ENCODE measurements around the gene CCDC70.

CCDC70 gene

DNA sequence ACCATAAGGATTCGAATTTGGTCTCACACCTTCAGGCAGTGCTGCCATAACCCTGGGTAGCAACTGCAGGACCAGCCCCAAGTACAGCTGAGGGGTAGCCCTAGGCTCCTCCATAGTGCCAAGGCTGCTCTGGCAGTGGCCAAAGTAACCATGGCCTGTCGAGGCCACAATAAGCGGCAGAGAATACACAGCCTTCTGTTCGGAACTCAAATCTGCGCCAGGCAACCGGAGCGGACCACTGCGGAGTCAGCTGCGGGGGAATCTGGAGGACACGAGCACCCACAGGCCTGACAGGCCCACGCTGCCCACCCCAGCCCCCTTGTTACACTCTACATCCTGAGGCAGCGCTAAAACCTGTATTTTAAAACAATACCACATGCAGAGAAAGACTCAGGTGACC, 48.7 kb downstream of the CCDC70 start:
- DNase-seq (ENCODE audit: low spot score), result no peak

DNA sequence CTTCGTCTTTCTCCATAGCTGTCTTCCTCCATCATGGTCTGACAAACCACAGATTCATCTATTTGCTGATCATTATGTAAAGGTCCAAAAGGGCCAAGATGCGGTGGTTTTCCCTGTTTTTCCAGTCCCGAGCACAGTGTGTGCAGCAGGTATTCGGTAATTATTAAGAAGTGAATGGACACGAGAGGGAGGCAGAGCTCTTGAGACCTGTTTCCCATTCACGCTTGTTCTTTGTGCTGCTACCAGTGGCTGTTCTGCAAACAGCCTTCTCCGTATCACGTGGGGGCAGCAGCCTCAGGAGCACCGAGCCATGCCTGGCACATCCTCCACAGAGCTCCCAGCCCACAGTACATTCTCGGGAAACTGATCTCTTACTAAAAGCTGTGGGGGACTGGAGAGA, 50.3 kb downstream of the CCDC70 start:
- no peak for DNase-seq (ENCODE audit: low spot score)

DNA sequence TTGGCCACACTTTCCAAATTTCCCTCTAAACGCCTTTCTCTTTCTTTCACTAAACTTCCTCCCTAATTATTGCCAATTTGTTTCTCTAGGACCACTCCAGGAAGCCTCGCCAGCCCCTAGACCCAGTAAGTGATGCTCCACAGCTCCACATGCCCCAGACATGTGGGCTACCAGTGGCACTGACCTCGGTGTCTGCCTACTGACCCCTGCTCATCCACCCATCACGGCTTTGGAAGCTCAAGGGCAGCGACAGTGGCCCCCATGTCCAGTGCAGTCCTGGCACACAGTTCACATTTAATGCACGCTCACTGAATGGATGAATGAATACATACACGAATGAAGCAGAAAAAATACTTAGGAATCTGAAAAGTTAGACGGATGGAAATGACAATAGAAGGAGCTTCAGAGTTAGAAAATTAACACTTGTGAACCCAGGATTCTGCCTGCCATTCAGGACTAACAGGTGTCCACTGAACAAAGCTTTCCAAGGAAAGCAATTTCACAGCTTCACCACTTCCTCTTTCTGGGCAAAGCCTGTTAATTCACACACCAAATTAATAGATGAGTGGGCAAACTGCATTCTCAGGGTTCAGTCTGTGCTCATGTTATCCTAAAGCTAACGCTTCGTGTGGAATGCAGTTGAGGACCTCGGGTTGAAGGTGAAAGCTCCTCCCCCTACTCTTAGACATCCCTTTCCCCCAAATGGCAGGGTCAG, 50.9 kb downstream of the CCDC70 start:
- no peak for DNase-seq (ENCODE audit: low spot score)

DNA sequence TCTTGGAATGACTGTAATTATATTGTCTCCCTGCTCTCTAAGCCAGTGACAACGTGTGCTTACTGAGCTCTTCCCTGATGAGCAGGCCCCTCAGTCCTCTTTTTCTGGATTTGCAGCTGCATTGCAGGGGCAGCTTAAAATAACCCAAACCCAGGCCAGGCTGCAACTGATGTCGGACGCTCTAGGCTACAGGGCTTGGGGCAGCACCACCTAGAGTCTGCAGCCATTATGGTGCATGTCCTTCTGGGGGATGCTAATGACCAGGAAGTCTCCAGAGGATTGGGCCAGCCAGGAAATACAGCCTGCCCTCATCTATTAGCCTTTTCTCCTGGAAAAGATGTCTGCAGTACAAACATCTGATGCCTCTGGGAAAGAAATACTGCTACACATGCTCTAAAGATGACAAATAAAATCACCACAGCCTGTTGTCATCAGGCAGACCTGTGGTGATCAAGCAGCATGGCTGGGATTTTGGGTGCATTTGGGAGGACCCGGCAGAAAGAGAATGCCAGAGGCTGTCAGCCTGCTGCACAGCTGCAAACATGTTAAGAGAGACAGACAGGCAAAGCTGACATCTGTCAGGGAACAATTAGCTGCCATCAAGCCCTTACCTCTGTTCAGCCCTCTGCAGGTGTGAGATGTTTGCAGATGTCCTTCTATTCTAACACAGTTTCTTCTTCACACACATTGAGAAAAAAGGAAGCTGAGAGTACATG, 51.8 kb downstream of the CCDC70 start:
- no peak for DNase-seq (ENCODE audit: low spot score)

DNA sequence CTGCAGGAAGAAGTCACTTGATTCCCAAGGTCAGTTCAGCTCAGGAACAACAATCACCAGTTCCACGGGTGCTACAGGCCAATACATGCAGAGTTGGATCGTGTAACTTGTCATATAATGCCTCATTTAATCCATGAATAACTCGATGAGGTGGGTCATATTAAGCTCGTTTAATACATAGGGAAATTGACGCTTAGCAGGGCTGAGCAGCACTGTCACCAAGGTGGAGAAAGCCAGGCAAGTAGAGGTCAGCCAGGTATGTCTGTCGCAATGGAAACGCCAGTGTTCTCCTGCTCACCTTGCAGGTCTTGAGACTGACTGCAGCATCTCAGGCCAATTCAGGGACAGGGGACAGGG, 52.3 kb downstream of the CCDC70 start:
- DNase-seq (ENCODE audit: low spot score), result no peak

Measured in HuH-7.5 (cell line).